ENCODE measurements around the gene PLEKHM3.
"Not testable (repeated sequence)": the region's sequence is repeated elsewhere in the genome, so short reads cannot be mapped to it uniquely, and the experiment has no call there.

The PLEKHM3 gene

DNA sequence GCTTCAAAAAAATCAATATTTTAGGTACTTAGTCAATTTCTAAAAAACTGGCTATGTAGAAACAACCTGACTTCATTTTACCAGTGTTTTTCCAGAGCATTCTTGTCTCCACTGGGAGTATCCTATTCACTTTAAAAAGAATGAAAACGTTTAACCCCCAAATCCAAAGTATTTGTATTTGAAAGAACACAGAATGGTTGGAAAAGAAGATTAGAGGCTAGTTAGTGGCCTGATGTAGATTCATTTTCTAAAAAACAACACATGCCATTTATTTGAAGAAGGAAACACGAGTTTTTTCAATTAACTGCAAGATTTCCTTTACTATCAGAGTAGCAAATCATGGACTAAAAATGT lies 74.6 kb downstream of the PLEKHM3 start:
- DNase-seq (ENCODE audit: low read depth in 2 of 2) = no peak

DNA sequence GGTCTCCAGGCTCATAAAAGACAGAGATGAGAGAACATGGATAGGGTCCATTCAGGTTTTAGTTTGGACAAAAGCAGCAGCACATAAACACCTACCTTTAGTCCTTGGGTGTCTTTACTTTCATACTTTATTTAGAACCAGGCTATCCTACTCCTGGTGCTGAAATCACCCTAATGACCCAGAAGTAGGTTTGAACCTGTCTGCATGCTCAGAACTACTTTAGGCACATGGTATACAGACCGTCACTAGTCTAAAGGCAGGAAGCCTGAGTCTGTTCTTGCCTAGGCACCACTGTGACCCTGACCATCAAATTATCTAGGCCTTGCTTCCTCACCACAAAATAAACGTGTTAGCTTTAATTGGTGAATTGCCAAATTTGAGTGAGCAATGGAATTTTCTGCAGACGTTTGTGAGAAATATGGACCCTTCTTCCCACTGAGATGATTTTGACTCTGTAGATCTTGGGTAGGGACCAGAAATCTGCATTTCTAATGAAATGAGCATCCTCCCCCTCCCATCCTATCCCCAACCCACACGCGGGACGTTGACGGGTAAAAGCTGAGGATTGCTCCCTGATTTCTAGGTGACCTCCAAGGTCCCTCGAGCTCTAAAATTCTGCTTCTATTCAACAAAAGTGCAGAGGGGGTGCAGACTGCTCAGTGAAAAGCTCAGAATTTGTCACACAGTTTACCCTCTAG lies 75.1 kb downstream of the PLEKHM3 start:
- no peak for DNase-seq (ENCODE audit: low read depth in 2 of 2)

DNA sequence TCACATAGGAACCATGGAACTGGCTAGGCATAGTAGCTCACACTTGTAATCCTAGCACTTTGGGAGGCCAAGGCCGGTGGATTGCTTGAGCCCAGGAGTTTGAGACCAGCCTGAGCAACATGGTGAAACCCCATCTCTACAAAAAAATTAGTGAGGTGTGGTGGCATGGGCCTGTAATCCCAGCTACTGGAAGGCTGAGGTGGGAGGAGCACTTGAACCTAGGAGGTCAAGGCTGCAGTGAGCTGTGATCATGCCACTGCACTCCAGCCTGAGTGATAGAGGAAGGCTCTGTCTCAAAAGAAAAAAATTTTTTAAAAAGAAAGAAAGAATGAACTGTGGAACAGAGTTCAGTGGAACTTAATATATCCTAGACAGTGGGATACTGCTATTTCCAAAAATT lies 76.1 kb downstream of the PLEKHM3 start:
- DNase-seq (ENCODE audit: low read depth in 2 of 2) = not testable (repeated sequence)

DNA sequence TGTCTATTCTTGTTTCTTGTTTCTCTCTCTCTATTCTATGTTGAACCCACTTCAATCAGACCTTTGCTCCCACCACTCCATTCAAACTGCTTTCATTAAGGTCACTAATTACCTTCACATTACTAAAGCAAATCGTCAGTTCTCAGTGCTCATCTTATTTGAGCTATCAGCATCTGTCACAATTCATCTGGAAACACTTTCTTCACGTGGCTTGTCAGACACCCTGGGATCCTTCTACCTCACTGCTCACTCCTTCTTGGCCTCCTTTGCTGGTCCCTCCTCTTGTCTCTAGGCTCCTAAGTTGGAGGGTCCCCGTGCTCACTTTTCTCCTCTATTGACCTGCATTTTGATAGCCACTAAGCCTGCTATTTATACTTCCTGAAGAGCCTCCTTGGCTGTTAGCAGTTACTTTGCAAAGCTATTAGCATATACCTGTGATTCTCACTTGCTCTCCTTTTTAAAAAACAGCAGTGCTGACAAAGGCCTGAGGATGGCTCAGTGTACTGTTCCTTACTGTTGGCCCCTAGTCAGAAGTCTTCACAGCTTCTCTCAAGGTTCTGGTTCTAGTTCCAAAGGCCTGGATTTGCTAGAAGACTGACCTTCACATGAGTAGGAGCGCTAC lies 80.2 kb downstream of the PLEKHM3 start:
- DNase-seq (ENCODE audit: low read depth in 2 of 2) = no peak

DNA sequence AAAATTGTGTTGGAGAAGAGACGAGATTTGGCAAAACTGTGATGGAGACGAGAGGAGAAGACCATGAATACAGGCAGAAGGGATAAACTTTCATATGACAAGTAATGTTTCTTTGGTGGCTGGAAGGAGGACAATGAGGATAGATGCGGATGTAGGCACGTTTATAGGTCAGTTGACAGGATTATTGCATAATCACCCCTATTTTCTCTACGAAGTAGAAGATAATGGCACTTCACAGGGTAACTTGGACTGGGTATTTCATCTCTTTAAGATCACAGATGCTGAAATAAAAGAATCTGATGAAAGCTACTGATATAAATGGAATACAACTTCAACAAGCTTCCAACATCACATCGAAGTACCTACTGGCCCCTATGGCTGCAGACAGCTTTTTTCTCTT lies 81.0 kb downstream of the PLEKHM3 start:
- DNase-seq (ENCODE audit: low read depth in 2 of 2) = no peak

DNA sequence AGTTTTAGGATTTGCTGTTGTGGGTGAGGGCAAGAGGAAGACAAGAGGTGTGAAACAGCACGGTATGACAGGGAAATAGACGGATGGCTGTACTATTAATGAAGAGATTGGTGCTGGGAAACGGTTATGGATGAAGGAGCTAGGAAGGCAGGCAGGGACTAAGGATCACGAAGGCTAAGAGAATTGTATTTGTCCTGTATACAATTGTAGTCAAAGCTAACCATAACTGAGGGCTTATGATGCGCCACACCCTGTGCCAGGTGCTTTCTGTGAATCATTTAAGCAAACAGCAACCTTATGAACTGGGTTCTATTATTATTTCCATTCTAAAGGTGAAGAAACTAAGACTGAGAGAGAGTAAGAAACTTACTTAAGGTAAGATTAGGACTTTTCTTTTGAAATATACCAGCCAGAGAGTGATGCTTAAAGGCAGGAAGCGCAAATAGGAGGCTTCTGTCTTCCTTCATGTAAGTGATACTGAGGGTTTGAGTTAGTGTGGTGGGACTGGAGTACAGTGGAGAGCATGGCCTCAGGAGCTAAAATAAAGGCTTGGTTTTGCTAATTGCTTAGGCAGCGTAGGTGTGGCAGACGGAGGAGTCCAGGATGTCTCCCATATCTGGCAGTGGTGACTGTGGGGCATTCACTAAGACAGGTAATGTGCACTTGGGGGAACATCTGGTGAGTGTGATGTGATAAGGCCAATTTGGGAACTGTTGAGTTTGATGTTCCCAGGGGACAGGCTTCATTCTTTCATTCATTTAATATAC lies 85.8 kb downstream of the PLEKHM3 start:
- DNase-seq (ENCODE audit: low read depth in 2 of 2) = no peak

DNA sequence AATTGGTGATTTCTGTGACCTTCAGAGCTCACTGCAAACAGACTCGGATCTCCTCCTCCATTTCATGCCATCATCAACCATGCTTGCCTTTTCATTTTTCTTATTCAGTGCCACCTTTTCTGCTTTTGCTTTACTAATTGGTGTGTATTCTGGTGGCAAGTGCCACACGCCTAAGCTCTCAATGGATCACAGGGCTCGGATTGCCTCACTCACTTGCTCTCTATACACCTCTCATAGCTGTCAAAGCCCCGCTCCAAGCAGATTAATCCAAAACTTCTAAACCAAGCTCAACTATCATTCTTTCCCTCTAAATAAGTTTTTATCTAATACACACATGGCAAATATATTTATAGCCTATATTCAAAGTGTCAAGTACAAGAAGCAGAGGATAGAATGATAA lies 86.4 kb downstream of the PLEKHM3 start:
- DNase-seq (ENCODE audit: low read depth in 2 of 2) = no peak

DNA sequence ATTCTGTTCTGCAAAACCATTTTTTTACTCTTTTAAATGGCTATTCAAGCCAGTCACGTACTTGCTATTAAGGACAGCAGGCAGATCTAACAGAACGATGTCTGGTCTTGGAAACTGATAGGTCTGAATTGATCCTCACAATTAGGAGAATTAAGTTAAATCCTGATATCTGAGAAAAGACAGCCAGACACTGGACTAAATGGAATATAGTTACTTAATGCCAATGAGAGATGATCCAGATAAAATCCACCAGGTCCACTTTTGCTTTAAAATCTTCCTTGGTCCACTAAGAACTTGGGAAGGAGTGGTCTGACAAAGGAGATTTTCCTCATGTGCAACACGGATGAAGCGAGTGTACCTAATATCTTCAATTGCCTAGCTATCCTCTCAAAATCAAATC lies 86.9 kb downstream of the PLEKHM3 start:
- no peak for DNase-seq (ENCODE audit: low read depth in 2 of 2)

DNA sequence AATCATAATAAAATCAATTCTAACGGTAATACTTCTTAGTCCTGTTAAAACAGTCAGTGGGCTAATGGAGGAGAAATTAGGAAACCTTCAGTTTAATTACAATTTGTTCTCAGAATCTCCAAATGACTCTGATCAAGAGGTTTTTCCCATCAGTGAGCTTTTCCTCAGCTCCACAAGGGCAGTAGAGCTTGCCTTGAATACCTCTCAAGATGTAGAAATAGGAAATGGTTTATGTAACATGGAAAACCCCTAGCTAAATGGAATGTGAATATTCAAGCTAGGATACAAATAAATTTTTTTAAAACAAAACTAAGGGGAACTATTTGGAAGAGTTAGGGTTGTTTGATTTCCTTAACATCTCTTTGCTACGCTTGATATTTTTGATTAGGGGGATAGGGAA lies 87.5 kb downstream of the PLEKHM3 start:
- no peak for DNase-seq (ENCODE audit: low read depth in 2 of 2)

DNA sequence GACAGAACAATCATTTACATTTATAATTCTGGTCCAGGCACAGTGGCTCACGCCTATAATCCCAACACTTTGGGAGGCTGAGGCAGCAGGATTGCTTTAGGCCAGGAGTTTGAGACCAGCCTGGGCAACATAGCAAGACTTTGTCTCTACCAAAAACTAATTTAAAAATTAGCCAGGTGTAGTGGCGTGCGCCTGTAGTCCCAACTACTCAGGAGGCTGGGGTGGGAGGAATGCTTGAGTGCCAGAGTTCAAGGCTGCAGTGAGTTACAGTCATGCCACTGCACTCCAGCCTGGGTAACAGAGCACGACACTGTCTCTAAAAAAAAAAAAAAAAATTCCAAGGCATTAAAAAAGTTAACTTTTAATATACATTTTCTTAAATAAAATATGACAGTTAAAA lies 88.1 kb downstream of the PLEKHM3 start:
- DNase-seq (ENCODE audit: low read depth in 2 of 2) = no peak

DNA sequence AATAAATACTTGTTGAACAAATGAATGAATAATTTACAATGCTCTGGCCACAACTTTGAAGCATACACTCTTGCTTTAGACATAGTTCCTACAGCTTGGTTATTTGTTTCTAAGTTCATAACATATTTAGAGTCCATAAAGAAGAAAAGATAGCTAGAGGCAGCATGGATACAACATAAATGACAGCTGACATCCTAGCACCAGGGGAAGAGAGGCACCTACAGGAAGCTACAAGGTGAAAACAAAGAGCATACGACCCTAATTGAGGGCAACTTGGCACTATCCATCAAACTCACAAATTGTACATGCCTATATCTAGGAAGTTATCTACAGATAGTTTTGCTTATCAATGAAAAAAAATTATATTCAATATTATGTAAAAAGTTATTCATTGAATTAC lies 88.9 kb downstream of the PLEKHM3 start:
- no peak for DNase-seq (ENCODE audit: low read depth in 2 of 2)

DNA sequence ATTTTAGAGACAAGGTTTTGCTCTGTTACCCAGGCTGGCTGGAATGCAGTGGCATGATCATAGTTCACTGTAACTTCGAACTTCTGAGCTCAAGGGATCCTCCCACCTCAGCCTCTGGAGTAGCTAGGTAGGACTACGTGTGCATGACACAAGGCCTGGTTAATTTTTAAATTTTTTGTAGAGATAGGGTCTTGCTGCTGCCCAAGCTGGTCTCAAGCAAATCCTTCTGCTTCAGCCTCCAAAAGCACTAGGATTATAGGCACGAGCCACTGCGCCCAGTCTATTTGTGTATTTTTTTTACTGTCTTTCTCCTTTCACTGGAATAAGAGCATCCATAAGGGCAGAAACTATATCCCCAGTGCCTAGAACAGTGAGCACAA lies 89.3 kb downstream of the PLEKHM3 start:
- no peak for DNase-seq (ENCODE audit: low read depth in 2 of 2)

DNA sequence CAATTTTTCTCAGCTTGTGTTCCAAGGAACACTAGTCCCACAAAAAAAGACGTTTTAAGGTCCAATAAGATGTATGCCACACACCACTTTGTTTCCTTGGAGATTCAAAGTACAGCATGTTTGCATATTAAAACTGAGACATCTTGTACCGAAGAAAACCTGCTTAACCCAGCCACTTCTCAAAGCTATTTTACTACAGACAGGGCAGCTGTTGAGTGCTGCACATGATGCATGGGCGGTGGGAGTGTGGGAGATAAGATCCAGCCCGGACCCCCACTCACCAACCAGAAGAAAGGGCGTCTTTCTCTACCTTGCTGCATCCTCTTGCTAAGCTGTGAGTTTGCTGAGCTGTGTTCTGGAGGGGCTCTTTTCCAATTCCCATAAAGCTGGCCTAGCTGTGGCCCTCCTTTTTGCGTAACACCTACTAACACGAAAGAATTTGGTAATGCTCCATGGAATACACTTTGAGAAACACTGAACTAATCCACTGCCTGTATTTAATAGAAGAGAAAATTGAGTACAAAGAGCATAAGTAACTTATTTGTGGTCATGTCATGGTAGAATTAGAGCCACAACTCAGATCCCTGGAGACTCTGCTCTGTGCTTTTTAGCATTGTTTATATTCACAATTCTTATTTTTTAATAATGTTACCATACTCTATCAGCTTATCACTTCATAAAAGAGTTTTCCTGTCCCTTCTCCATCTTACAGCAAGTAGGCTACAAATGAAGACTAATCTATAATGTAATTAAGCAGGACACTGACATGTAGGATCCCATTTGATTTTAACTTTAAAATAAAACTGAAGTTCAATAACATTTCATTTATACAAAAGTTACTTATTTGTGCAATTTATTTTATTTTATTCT lies 90.0 kb downstream of the PLEKHM3 start:
- DNase-seq (ENCODE audit: low read depth in 2 of 2) = no peak

DNA sequence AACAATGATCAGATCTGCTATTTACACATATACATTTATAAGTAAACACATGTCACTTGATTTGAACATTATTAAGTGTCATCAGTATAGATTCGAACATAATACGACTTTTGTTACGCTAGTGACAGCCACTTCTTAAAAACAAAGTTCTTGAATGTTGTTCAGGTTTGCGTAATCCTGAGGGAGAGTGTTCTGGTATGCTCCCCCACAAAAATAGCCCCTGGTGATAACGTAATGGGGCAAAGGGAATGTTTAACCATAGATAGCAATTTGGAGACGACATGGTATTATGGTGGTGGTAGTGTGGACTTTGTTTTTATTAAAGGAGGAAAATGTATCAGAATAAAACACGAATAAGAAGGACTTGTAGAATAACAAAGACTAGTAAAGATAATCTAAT lies 90.6 kb downstream of the PLEKHM3 start:
- DNase-seq (ENCODE audit: low read depth in 2 of 2) = no peak

DNA sequence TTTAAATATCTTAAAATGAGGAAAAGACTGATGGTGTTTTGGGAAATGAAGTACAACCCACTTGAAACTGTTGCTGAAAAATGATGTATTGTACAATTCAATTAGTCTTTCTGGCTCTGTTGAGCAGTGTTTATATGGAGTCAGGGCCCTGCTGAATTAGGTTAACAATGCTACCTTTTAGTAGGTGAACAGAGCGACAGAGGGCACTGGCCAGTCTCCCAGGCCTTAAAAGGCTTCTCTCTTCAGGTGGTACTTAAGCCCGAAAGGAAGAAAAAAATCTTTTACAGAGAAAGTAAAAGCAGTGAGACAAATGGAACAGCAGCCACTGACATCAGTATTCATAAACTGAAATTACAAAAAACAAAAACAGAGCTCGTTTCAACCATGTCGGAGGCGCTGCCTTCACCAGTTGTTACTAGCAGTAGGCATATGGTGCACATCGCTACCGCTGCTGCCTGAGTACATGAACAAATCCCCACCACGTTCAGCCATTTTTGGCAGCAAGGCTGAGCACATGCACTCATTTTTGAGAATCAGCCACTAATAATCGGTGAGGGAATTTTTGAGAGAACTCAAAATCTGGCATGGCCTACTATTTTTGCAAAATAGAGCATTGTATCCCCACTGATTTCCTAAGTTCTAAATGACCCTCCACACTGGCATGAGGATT lies 91.8 kb downstream of the PLEKHM3 start:
- no peak for DNase-seq (ENCODE audit: low read depth in 2 of 2)

DNA sequence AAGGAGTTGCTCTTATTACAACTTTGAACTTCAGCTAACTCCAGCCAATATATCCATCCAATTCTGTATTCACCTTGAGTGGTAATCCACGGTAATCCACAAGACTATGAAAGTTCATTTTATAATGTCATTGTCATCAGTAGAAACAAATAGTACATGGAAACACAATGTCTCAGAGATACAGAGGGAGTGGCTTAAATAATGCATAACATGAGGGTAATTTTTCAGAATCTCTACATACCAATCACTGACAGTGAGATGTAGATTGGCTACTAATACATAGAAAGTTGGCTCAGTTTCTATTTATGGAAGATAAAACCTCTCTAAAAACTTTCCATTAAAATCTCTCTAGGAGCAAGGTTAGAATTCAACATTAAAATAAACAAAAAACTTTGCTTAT lies 93.2 kb downstream of the PLEKHM3 start:
- DNase-seq (ENCODE audit: low read depth in 2 of 2) = no peak

DNA sequence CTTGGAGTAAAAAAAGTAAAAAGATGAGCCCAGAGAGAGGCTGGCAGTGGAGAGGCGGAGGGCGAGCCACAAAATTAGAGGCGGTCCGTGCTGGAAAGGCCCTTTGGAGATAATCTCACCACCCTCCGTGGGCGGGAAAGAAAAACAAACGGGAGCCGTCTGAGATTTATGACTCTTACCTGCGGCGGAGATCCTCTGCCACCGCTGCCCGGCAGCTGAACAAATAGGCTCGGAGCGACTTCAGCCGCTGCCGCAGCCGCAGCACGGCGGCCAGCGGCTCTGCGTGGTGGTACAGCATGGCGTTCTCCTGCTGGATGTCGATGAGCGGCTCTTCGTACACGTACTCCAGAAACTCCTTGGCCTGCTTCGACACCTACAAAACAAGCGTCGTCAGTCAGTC lies 94.6 kb downstream of the PLEKHM3 start:
- DNase-seq (ENCODE audit: low read depth in 2 of 2) = no peak

DNA sequence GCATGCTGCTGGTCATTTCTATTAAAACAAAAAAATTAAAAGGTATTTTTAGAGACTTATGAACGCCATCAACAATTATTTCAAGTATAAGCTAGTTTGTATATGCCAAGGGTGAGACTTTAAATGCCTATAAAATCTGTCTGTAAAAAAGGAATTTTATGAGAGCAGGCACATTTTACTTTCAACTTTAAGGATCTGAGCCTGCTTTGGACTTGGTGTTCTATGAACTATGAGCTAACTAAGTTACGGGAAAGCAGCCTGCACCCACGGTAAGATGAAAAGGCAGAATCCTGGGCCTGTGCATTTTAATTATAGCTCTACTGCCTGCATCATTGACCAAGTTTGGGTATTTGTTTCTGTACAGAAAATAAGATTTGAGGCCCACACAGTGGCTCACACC lies 95.4 kb downstream of the PLEKHM3 start:
- no peak for DNase-seq (ENCODE audit: low read depth in 2 of 2)

DNA sequence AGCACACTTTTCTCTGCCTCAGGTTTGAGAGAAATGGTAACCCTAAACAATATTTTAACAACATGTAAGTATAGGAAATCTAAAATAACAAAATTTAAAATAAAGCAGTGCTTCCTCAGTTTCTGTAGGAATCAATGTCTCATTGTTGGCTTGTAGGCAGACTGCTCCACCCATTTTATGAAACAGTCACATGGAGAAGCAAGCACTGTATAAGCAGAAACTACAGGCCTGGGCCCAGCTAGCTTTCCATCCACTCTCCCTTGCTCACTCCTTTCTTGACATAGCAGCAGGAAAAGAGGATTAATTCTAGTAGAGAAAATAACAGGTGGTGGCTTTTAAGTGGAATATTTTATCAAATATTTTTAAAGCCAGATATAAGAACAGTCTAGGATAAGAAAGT lies 97.2 kb downstream of the PLEKHM3 start:
- DNase-seq (ENCODE audit: low read depth in 2 of 2) = no peak

DNA sequence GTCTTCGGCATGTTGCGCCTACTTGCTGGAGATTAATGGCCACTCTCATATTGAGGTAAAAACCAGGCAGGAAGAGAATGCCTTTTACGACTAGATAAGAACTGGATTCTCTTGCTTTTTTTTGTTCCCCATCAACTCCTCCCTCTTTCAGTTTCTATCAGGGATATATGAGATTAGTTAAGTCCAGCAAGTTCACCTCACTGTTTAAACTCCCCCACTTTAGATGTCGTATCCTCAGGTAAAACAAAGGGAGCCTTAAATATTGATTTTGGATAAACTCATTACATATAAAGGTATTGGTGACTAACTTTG lies 98.4 kb downstream of the PLEKHM3 start:
- no peak for DNase-seq (ENCODE audit: low read depth in 2 of 2)

DNA sequence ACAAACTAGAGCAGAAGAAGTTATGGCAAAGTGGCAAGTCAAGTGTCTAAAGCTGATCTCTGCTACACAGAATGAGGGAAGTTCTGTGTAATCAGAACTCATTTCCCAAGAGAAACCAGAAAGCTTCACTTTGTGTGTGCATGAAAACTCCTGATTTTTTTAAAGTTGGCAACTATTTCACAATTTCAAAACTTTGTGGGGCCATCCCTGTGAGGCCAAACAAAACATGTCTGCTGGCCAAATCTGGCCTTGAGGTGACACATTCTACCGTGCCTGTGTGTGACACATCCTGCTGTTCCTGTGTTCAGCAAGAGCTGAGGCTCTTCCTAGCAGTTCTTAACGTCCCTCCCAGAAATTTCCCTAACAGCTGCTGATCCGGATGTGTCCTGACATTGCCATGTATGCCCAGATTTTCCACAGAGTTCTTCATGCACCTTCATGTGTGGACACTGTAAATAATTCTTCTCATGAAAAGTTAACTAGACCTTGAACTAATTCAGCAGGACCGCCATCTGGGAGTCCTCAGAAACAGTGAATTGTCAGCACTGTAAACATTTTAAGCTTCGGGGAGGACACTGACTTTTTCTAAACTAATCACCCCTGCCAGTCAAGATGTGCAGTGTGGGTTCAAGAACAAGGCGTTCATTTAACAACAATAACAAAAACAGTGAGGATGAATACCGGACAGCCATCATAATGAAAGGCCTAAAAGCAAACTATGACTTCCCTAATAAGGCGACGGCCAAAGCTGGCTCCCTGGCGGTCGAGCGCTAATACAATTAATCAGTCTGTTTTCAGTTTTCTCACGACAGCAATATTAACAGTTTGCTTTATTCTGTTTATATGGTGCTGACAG lies 99.0 kb downstream of the PLEKHM3 start:
- no peak for DNase-seq (ENCODE audit: low read depth in 2 of 2)
